GM12878 (cell line): ENCODE measurements around the gene KRT31. TPM values are rescaled to one million over a fixed set of nuclear protein-coding genes. Genes with fewer than 3 reads are reported as not detected.

ENCODE experiments used
- BCLAF1 ChIP-seq: fragments of 450-650 bp; IDR thresholded peaks from 2 replicates; pipeline ENCODE4 v1.6.1; 2017; ENCODE audit warnings: antibody characterized with exemption, mild to moderate bottlenecking, moderate library complexity
- CEBPZ ChIP-seq: fragments of 150-350 bp; IDR thresholded peaks from 2 replicates; pipeline ENCODE4 v1.6.1; 2016; ENCODE audit warnings: low read depth, low read length
- FOXK2 ChIP-seq: fragments of 450-650 bp; IDR thresholded peaks from 2 replicates; pipeline ENCODE4 v1.6.1; 2017; ENCODE audit warnings: mild to moderate bottlenecking, moderate library complexity
- SRF ChIP-seq, 2 experiments: IDR thresholded peaks; 2 replicates each; pipeline ENCODE4 v1.6.1; 2011; ENCODE audit warnings: low read depth in 2 of 2, low read length in 2 of 2, mild to moderate bottlenecking in 1 of 2, moderate library complexity in 1 of 2
- polyA plus RNA-seq, 11 experiments: library from polyadenylated mRNA; depleted of rRNA in 4 of 11; unstranded in 6 of 11; stranded (reverse) in 5 of 11; fragments of >200 nt; fragmentation: Nextera tagmentation in 4 of 11; fragmentation: Illumina TruSeq in 1 of 11; extraction: Ambion mirVana in 4 of 11; extraction: Trizol in 1 of 11; gene quantifications; 1 replicate in 1 of 11; 2 replicates in 10 of 11; pipeline versions ENCODE4 v1.2.1 to v1.2.3, GENCODE V29; 2011 to 2016; ENCODE audit warnings: inconsistent platforms in 2 of 11, missing spikeins in 2 of 11, low read depth in 1 of 11
- total RNA-seq, 4 experiments: library from RNA; depleted of rRNA in 3 of 4; stranded (reverse); fragments of >200 nt in 3 of 4; fragmentation: Illumina TruSeq in 1 of 4; extraction: Trizol in 1 of 4; gene quantifications; 2 replicates each; pipeline versions ENCODE4 v1.2.1 to v1.2.3, GENCODE V29; 2013 to 2021

The KRT31 gene
- total and polyA plus RNA-seq, 10 of the 15 experiments (the other 5 are each of a cell fraction or from before 2014, with no cell fraction given), result not detected

DNA sequence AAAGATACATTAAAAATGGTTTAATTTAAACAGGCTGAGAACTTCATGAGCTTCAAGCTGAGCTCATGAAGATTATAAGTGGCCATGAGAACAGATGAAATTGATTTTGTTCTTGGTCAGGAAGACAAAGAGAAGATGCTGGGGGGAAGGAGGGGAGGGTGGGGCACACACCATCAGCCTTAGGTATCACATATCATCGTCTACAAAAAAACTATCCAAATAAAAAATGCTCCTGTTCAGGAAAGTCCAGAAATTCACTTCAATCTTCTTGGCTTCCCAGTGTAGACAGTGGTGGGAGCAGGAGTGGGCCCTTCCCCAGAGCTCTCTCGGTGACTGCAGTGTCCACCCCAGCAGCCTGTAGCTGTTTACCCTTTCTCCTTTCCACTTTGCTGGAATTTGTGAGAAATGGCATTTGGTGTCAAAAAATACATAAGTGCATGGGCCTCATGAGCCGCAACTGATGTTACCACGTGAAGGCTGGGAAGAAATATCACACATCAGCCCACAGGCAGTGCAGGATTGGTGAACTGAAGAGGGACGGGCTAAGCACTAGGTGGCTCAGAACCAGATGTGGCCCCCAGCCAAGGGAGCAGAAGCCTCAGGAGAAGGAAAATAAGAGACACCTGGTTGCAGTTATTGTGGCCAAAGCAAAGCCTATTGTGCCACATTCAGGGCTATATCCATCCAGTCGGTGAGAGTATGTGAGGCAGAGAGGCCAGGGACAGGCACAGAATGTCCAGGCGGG, 20.9 kb upstream of the KRT31 start (continued):
- TF ChIP-seq SRF (IDR thresholded peaks at IDR 0.05; ENCODE audit: low read depth in 2 of 2, low read length in 2 of 2) (no peak), BCLAF1 (no peak), FOXK2 (no peak), CEBPZ (no peak)
